ENCODE data around the gene ALDOB.

ALDOB gene

DNA sequence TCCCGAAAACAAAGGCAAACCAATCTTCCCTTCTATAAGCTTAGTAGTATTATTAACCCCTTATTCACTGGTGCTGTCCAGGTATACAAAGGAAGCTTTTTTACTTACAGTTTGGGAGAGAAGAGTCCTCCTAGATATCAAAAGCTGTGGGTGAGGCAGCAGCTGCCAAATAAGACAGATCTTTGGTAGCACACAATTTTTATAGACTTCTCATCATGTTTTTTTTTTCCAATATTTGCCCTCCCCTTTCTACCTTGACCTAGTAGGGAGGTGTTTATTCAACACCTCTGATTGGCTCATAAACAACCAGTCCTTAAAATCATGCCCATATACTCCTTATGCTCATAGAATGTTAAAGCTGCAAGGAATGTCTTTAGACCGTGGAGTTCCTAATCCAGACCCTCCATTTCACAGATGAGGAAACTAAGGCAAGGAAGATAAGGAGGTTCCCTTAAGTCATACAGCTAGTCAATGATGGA is at the start of gene ALDOB:
ALDOB (minus strand) TSS at position 174 of the 479 bp plus-strand sequence. CDS start 4,887 bp downstream, outside the sequence.
- DNase-seq = no peak

DNA sequence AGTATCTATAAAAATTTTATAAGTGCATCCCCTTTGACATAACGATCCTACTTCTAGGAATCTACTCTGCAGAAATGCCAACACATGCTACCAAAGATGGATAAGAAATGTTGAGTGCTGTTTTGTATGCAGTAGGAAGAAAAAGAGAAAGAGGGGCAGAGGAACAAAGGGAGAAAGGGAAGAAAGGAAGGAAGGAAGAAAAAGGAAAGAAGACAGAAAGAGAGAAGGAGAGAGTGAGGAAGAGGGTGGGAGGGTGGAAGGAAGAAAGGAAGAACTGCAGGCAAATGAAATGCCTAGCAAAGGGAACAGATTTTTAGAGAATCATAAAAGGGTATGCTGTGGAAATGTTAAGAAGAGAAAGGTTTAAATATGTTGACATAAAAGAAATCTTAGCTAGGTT is 48.5 kb upstream of the ALDOB start:
- DNase-seq = no peak

DNA sequence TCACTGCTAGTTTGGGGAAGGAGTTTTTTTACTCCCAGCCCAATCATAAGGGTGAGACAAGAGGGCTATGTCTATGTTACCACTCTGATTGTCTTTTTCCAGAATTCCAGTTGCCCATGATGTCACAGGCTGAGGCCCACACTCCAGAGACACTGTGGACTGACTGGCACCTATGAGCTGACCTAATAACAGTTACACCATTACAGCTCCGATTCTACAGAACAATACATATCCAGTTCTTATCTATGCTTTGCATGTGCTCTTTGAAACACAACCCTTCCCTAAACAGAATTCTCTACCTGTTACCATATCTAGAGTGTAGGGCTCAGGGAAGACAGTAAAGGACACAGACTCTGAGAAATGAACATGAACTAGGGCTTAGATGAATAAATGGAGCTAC is 45.7 kb upstream of the ALDOB start:
- no peak for DNase-seq

DNA sequence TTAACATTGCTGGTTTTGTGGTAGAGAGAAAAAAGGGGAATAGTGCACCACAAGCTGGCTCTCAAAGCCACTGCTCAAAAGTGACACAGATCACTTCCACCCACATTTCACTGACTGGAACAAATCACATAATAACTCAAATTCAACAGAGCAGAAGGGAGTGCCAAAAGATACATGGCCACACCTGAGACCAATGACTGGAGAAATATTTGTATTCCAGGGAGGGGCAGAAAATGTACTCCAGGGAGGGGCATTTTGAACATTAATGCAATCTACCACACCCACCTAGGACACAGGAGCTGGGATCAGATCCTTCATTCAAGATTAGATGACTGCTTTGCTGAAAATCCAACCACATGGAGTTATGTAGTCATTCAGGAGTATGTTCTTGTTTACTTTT is 44.8 kb upstream of the ALDOB start:
- no peak for DNase-seq

GRCh38 chr9:101479338-101480030 is 43.9 kb upstream of the ALDOB start:
- no peak for DNase-seq

DNA sequence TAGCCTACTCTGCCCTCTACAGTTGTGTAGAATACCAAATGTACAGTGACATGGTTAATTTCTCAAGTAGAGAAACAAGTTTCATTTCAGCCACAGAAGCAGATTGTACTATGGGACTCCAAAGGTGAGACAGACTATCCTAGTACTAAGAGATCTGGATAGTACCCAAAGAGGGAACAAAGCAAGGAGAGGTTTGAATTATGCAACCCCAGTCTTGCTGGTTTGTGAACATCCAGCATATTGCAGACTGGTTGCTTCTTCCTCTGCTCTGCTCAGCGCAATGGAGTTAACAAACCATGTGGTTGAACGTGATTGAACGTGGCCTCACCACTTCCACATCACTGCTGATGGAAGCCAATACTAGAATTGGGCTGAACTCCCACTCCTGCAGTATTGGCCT is 43.3 kb upstream of the ALDOB start:
- DNase-seq = no peak

DNA sequence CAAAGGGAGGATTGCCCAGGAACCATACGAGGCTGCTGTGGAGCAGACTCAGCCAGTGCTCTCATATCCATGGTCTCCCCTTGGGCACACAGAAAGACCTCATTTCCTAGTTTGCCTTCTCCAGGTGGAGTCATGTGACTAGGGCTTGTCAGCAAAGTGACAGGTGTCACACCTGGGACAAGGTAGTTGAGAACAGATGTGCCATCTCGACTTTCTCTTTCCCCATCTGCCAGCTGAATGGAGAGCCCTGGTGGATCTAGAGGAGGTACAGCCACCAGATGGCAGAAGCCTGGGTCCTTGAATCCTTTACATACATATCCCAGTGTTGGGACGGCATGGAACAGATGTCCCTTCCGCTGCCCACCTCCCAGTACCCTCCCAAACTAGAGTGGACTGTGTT is 42.9 kb upstream of the ALDOB start:
- DNase-seq = no peak

GRCh38 chr9:101477736-101478135 is 42.2 kb upstream of the ALDOB start:
- DNase-seq = no peak

GRCh38 chr9:101477214-101477613 is 41.6 kb upstream of the ALDOB start:
- no peak for DNase-seq

DNA sequence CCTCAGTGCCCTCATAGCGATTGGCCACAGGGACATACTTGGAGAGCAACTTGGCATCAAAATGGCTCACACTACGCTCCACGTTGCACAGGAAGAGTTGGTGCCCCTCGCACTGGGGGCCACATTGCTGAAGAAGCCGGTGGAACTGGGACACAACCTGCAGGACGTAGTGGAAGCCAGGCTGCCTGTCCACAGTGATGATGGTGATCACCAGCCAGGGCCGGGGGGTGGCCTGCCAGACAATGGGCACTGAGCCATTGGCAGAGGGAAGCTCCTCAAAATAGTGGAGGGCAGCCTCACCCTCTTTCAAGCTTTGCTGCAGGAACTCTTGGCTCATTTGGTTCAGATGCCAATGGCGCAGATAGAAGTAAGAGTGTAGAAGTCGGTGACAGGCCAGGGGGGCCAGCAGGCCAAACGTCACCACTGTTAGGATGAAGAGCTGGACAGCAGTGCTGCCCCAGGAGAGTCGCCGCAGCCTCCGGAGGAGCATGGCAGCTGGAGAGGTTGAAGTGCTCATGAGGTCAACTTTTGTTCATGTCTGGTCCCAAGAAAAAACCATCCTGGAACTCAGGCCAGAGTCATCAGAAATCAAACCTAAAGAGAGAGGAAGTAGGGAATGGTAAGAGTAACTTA is 41.1 kb upstream of the ALDOB start:
- no peak for DNase-seq

DNA sequence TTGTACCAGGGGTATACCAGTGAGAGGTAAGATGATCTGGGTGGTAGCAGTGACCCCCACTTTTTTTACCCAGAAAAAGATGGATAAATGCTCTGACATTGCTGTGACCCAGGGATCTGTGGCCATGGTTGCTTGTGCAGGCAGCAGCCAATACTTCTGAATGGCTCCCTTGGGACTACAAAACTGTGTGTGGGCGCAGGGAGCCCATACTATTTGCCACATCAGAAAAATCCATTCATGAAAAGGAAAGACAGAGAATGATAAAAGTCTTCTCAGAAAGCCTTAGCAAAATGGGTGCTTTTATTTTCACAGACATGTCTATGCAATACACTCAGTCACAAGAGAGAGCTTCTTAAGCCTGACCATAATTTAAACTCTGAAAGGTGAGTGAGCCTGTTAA is 37.3 kb upstream of the ALDOB start:
- DNase-seq = no peak

DNA sequence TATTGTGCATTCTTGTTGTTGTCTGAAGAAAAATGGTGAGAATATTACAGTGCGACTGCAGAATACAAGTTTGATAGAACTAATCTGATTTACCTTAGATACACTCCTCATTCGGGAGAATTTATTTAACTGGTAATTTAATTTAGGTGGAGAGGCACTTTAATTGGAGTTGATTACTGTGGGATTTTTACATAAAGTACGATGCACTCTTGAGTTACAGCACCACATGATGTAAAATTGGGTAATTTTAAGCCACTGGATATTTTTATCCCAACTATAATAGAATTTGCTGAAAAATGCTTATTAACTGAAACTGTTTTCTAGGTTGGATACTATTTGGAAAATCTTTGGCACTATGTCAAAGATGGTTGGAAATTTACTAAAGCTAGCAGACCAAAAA is 35.4 kb upstream of the ALDOB start:
- no peak for DNase-seq

- no peak for DNase-seq
Observed at GRCh38 chr9:101470021-101470420, 34.4 kb upstream of the ALDOB start.

DNA sequence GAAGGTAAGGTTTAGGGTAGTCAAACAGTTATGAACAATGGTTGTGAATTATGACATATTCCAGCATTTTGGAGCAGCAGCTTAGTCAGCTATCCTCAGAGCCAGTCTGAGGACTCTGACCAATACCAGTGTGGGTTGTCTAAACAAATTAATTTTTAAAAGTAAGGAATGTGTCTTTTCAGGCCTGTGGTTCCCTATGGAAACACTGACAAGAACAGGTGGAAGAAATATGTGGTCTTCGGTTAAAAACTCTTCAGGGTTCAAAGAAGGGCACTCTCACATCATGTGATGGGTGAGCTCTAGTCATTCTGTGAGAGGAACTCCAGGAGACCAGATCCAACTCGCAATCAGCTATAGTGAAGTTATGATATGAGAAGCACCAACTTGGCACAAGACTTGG is 33.5 kb upstream of the ALDOB start:
- no peak for DNase-seq

GRCh38 chr9:101468116-101468515 is 32.5 kb upstream of the ALDOB start:
- DNase-seq = no peak

- no peak for DNase-seq
Observed at GRCh38 chr9:101467690-101468089, 32.1 kb upstream of the ALDOB start.

- DNase-seq = no peak
Observed at GRCh38 chr9:101466863-101467262, 31.3 kb upstream of the ALDOB start.

GRCh38 chr9:101465326-101465915 is 29.8 kb upstream of the ALDOB start:
- DNase-seq = no peak

- DNase-seq = no peak
Observed at GRCh38 chr9:101463397-101463796, 27.8 kb upstream of the ALDOB start.

- no peak for DNase-seq
Observed at GRCh38 chr9:101462558-101462957, 27.0 kb upstream of the ALDOB start.

DNA sequence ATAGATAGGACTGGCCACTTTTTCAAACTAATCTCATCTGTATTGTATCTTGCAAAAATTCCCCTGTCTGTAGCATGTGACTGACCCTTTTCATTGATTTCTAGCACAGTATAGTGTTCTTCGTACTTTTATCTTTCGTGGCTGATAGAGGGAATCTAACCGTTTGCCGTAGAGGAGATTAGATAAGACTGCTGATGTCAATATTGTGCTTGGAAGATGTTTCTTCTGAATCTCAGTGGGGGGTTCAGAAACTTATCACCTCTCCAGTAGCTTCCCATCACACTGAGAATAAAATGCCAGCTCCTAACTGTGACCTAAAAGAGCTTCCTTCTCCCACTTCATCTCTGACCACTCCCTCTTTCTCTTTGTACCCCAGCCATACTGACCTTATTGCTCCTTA is 25.4 kb upstream of the ALDOB start:
- DNase-seq = no peak

DNA sequence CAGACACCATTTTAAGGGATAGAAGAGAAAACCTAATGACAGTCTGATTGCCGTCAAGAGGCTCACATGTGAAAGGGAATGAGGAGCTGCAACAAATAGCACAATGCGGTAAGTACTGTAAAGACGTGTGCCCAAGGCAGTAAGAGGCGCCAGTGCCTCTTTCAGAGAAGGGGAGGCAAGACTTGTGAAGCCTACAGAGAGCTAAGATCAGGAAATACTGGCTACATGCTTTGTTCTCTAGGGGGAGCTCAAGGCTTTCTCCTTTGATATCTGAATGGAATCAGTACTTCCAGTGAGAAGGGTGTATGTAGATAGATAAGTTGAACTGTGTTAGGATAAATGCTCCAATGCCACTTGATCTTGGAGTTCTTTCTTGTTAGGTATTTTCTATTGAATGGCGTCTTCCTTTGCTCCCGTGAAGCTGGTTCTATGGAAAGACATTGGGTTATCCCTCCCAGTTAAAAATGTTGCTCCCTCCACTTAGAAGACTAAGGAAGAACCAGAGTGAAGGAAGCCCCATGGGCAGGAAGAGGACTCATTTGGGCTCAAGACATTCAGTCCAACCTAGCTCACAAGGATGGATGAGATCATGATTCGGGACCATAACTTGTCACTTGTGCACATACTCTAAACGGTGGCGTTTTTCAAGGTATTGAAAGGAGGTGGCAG is 23.5 kb upstream of the ALDOB start:
- DNase-seq = peak; percentile 51

- DNase-seq = no peak
Observed at GRCh38 chr9:101457003-101457402, 21.4 kb upstream of the ALDOB start.
